HepG2 (cell line): ENCODE data around the gene RASSF7. TPM values are rescaled to one million over a fixed set of nuclear protein-coding genes. Genes with fewer than 3 reads are reported as not detected.

Experiments used
- AKAP8 ChIP-seq: sonication (generic); formaldehyde crosslinking; IDR thresholded peaks from 2 replicates; pipeline ENCODE4 v1.5.1; 2020; ENCODE audit warnings: mild to moderate bottlenecking, missing genetic modification reagents
- ARNTL ChIP-seq: sonication (generic); formaldehyde crosslinking; IDR thresholded peaks from 2 replicates; pipeline ENCODE4 v1.4.0; 2020; ENCODE audit warnings: mild to moderate bottlenecking, missing genetic modification reagents
- ETV5 ChIP-seq: IDR thresholded peaks from 2 replicates; pipeline ENCODE4 v1.6.1; 2018; ENCODE audit warnings: missing biosample characterization, missing genetic modification reagents, inconsistent platforms, borderline replicate concordance
- FOXK2 ChIP-seq: fragments of 450-650 bp; IDR thresholded peaks from 2 replicates; pipeline ENCODE4 v1.6.1; 2016
- GLI4 ChIP-seq: sonication (generic); formaldehyde crosslinking; IDR thresholded peaks from 2 replicates; pipeline ENCODE4 v1.5.1; 2020; ENCODE audit warnings: missing genetic modification reagents, mild to moderate bottlenecking, moderate library complexity, borderline replicate concordance
- NFYB ChIP-seq: sonication (generic); formaldehyde crosslinking; IDR thresholded peaks from 2 replicates; pipeline ENCODE4 v1.4.0; 2020; ENCODE audit warnings: missing genetic modification reagents
- NONO ChIP-seq, 2 experiments: fragments of 450-650 bp in 1 of 2; sonication (generic) in 1 of 2; formaldehyde crosslinking in 1 of 2; IDR thresholded peaks in 1 of 2; conservative IDR thresholded peaks in 1 of 2; 2 replicates each; pipeline versions ENCODE4 v1.6.1 to v1.8.0; 2017 to 2022; ENCODE audit warnings: mild to moderate bottlenecking in 1 of 2, missing genetic modification reagents in 1 of 2, moderate library complexity in 1 of 2
- RBM22 ChIP-seq: fragments of 200-400 bp; formaldehyde crosslinking; optimal IDR thresholded peaks from 2 replicates; pipeline ENCODE3; 2017; ENCODE audit warnings: mild to moderate bottlenecking, low read length, moderate library complexity
- SMYD3 ChIP-seq: sonication (generic); formaldehyde crosslinking; IDR thresholded peaks from 2 replicates; pipeline ENCODE4 v1.8.1; 2023; ENCODE audit warnings: mild to moderate bottlenecking, missing genetic modification reagents
- STAG1 ChIP-seq: sonication (generic); formaldehyde crosslinking; IDR thresholded peaks from 2 replicates; pipeline ENCODE4 v1.4.0; 2020; ENCODE audit warnings: missing genetic modification reagents
- TBX2 ChIP-seq: sonication (generic); formaldehyde crosslinking; IDR thresholded peaks from 2 replicates; pipeline ENCODE4 v1.5.0; 2020; ENCODE audit warnings: missing genetic modification reagents, mild to moderate bottlenecking, borderline replicate concordance
- ZFP1 ChIP-seq: IDR thresholded peaks from 2 replicates; pipeline ENCODE4 v1.6.1; 2016
- ZNF235 ChIP-seq: sonication (generic); formaldehyde crosslinking; IDR thresholded peaks from 2 replicates; pipeline ENCODE4 v1.8.1; 2023; ENCODE audit warnings: mild to moderate bottlenecking, missing genetic modification reagents, borderline replicate concordance
- ZNF264 ChIP-seq: sonication (generic); formaldehyde crosslinking; IDR thresholded peaks from 2 replicates; pipeline ENCODE4 v1.4.0; 2020; ENCODE audit warnings: missing genetic modification reagents
- ZNF33A ChIP-seq: sonication (generic); formaldehyde crosslinking; IDR thresholded peaks from 2 replicates; pipeline ENCODE4 v1.5.1; 2020; ENCODE audit warnings: missing genetic modification reagents, mild to moderate bottlenecking, moderate library complexity, borderline replicate concordance
- ZNF382 ChIP-seq: sonication (generic); formaldehyde crosslinking; IDR thresholded peaks from 2 replicates; pipeline ENCODE4 v1.5.0; 2020; ENCODE audit warnings: missing genetic modification reagents, mild to moderate bottlenecking, borderline replicate concordance
- ZNF557 ChIP-seq: sonication (generic); formaldehyde crosslinking; IDR thresholded peaks from 2 replicates; pipeline ENCODE4 v1.4.0; 2020; ENCODE audit warnings: missing genetic modification reagents
- ZNF572 ChIP-seq: sonication (generic); formaldehyde crosslinking; IDR thresholded peaks from 2 replicates; pipeline ENCODE4 v1.5.1; 2020; ENCODE audit warnings: mild to moderate bottlenecking, missing genetic modification reagents
- ZSCAN22 ChIP-seq: sonication (generic); formaldehyde crosslinking; IDR thresholded peaks from 2 replicates; pipeline ENCODE4 v1.4.0; 2020; ENCODE audit warnings: mild to moderate bottlenecking, missing genetic modification reagents
- polyA plus RNA-seq, 8 experiments: library from polyadenylated mRNA; depleted of rRNA in 3 of 8; stranded (reverse) in 7 of 8; unstranded in 1 of 8; fragments of >200 nt; fragmentation: Illumina TruSeq in 4 of 8; extraction: Trizol in 4 of 8; gene quantifications; 2 replicates each; pipeline versions ENCODE4 v1.2.1 to v1.2.3, GENCODE V29; 2011 to 2016; ENCODE audit warnings: low read depth in 4 of 8, missing spikeins in 1 of 8, mixed read lengths in 1 of 8; ENCODE audit not compliant: insufficient read depth in 1 of 8
- total RNA-seq, 5 experiments: library from RNA; depleted of rRNA; stranded (reverse); fragments of >200 nt; fragmentation: Illumina TruSeq; extraction: Trizol; gene quantifications; 2 replicates each; pipeline ENCODE4 v1.2.3, GENCODE V29; 2016; ENCODE audit warnings: low read depth in 1 of 5
- TF ChIP-seq, protein P1 (sequence below): sonication (generic); formaldehyde crosslinking; conservative IDR thresholded peaks from 2 replicates; pipeline ENCODE4 v1.4.0; 2020; ENCODE audit warnings: missing genetic modification reagents
- TF ChIP-seq, protein P2 (sequence below): sonication (generic); formaldehyde crosslinking; IDR thresholded peaks from 2 replicates; pipeline ENCODE4 v1.8.0; 2022; ENCODE audit warnings: mild to moderate bottlenecking, missing genetic modification reagents, moderate library complexity
- TF ChIP-seq, protein P3 (sequence below): sonication (generic); formaldehyde crosslinking; IDR thresholded peaks from 2 replicates; pipeline ENCODE4 v1.5.0; 2020; ENCODE audit warnings: missing genetic modification reagents

Gene RASSF7
- total and polyA plus RNA-seq, 2 of the 13 experiments (the other 11 are each of a cell fraction or from before 2014, with no cell fraction given) = 20.2 to 28.6 TPM

DNA sequence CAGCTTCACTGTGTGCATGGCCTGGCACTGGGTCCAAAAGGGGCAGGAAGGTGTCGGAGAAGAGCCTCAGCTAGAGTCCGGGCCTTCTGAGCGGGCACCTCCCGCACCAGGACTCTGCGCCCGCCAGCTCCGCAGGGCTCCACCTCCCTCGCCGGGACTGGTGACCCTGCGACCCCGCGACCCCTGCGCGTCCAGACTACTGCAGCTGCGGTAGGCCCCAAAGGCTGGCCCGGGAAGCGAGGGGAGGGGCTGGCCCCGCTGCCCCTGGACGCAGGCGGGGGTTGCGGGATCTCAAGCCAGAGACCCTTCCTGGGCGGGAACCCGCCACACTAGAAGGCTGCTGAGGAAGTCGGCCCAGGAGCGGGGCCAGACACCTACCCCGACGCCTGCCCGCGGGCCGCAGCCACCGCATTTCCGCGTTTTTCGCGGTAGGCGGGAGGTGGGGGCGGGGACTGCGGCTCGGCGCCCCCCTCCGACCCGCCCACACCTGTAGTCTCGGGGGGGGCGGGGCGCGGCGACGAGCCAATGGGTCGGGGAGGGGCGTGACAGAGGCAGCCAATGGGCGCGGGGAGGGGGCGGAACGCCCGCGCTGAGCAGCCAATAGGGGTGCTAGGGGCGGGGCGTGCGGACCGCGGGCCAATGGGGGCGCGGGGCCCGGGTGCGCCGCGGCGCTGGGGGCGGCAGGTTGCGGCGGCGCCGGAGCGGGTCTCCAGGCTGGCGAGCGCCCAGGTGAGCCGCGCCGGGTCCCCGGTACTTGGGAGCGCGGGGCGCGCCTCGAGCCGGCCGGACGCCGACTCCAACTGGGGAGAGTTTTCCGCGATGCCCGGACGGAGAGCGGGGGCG is at the start of gene RASSF7, which contains the start of gene LMNTD2 (continued):
- no peak for TF ChIP-seq NONO (IDR thresholded peaks at IDR 0.05)
- TF ChIP-seq NONO (CRISPR knock-in tag; conservative IDR thresholded peaks at IDR 0.05) = 0 out of 2 replicates have a peak, but pooled peaks have one; percentile 26
- peak; percentile 51; the same call in 1 of the 2 replicates for TF ChIP-seq ARNTL (CRISPR knock-in tag)
- peak; percentile 35; the same call in 1 of the 2 replicates for TF ChIP-seq ETV5
- TF ChIP-seq ZNF235 (CRISPR knock-in tag) = peak; percentile 24; the same call in 1 of the 2 replicates
- no peak for TF ChIP-seq STAG1 (CRISPR knock-in tag)
- TF ChIP-seq ZNF264 (CRISPR knock-in tag) = 0 out of 2 replicates have a peak, but pooled peaks have one; percentile 50
- no peak for TF ChIP-seq RBM22
- TF ChIP-seq, protein P1, sequence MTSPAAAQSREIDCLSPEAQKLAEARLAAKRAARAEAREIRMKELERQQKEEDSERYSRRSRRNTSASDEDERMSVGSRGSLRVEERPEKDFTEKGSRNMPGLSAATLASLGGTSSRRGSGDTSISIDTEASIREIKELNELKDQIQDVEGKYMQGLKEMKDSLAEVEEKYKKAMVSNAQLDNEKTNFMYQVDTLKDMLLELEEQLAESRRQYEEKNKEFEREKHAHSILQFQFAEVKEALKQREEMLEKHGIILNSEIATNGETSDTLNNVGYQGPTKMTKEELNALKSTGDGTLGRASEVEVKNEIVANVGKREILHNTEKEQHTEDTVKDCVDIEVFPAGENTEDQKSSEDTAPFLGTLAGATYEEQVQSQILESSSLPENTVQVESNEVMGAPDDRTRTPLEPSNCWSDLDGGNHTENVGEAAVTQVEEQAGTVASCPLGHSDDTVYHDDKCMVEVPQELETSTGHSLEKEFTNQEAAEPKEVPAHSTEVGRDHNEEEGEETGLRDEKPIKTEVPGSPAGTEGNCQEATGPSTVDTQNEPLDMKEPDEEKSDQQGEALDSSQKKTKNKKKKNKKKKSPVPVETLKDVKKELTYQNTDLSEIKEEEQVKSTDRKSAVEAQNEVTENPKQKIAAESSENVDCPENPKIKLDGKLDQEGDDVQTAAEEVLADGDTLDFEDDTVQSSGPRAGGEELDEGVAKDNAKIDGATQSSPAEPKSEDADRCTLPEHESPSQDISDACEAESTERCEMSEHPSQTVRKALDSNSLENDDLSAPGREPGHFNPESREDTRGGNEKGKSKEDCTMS (CRISPR knock-in tag) = no peak
- peak; percentile 87 for TF ChIP-seq NFYB (CRISPR knock-in tag)
- no peak for TF ChIP-seq FOXK2
- no peak for TF ChIP-seq ZNF557 (CRISPR knock-in tag)
- TF ChIP-seq TBX2 (CRISPR knock-in tag) = peak; percentile 86
- no peak for TF ChIP-seq SMYD3 (CRISPR knock-in tag)
- no peak for TF ChIP-seq ZSCAN22 (CRISPR knock-in tag)
- 0 out of 2 replicates have a peak, but pooled peaks have one; percentile 44 for TF ChIP-seq ZNF33A (CRISPR knock-in tag)
- no peak for TF ChIP-seq ZNF382 (CRISPR knock-in tag)
- TF ChIP-seq, protein P2, sequence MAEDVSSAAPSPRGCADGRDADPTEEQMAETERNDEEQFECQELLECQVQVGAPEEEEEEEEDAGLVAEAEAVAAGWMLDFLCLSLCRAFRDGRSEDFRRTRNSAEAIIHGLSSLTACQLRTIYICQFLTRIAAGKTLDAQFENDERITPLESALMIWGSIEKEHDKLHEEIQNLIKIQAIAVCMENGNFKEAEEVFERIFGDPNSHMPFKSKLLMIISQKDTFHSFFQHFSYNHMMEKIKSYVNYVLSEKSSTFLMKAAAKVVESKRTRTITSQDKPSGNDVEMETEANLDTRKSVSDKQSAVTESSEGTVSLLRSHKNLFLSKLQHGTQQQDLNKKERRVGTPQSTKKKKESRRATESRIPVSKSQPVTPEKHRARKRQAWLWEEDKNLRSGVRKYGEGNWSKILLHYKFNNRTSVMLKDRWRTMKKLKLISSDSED (CRISPR knock-in tag) = no peak
- 0 out of 2 replicates have a peak, but pooled peaks have one; percentile 27 for TF ChIP-seq ZNF572
- peak; percentile 40; the same call in 1 of the 2 replicates for TF ChIP-seq GLI4
- no peak for TF ChIP-seq ZFP1
- TF ChIP-seq AKAP8 = peak; percentile 37; the same call in 1 of the 2 replicates
- TF ChIP-seq, protein P3, sequence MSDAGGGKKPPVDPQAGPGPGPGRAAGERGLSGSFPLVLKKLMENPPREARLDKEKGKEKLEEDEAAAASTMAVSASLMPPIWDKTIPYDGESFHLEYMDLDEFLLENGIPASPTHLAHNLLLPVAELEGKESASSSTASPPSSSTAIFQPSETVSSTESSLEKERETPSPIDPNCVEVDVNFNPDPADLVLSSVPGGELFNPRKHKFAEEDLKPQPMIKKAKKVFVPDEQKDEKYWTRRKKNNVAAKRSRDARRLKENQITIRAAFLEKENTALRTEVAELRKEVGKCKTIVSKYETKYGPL (CRISPR knock-in tag) = no peak
